GM12878 (cell line): ENCODE results near the gene EFCAB8. TPM values are rescaled to one million over a fixed set of nuclear protein-coding genes. Genes with fewer than 3 reads are reported as not detected.

Experiments used
- ATAC-seq: fragments of 200-7000 bp; cut with Tn5 transposase; 3 replicates; pipeline ENCODE4 v1.9.1; 2020; ENCODE audit warnings: mild to moderate bottlenecking, moderate library complexity
- BruUV-seq: library from RNA; stranded (reverse); fragments of 400-500 nt; replicated peaks from 2 replicates; lab custom pipeline; 2021; lab: Mats Ljungman, UMichigan
- CTCF ChIA-PET: fragments of 300-600 bp; sonication (Branson Sonifier 250); formaldehyde crosslinking; extraction: SDS; loops from one replicate; lab custom pipeline; 2021; ENCODE audit warnings: inconsistent platforms; lab: Yijun Ruan, JAX
- POLR2A ChIA-PET: fragments of 350-600 bp; formaldehyde crosslinking; extraction: SDS; loops from one replicate; lab custom pipeline; 2021; ENCODE audit warnings: inconsistent platforms; lab: Charles Lee
- RAD21 ChIA-PET: fragments of 300-600 bp; sonication (Branson Sonifier 250); formaldehyde crosslinking; loops from one replicate; lab custom pipeline; 2023; ENCODE audit warnings: antibody characterized with exemption; ENCODE audit not compliant: unreplicated experiment; lab: Charles Lee
- SMC1A ChIA-PET: fragments of 300-600 bp; sonication (Branson Sonifier 250); formaldehyde crosslinking; loops from one replicate; lab custom pipeline; 2023; ENCODE audit not compliant: unreplicated experiment, uncharacterized antibody; lab: Charles Lee
- DNase-seq: peaks from one replicate; pipeline ENCODE4 v3.0.0-alpha.2; 2011; ENCODE audit warnings: low read depth, low spot score
- FAIRE-seq: peaks from 3 replicates; lab custom pipeline; 2011; peaks lifted over from hg19 to GRCh38; lab: Jason Lieb, UNC
- H2AFZ ChIP-seq: 2 replicates; pipeline ENCODE4 v1.6.0; 2011; ENCODE audit warnings: low read depth, low read length, control low read depth; ENCODE audit not compliant: control insufficient read depth
- H3K27ac ChIP-seq: 2 replicates; pipeline ENCODE4 v1.5.1; 2011; ENCODE audit warnings: control low read depth; ENCODE audit not compliant: control insufficient read depth, insufficient read depth
- H3K27me3 ChIP-seq, 2 experiments: replicated peaks in 1 of 2; 2 replicates each; pipeline versions ENCODE4 v1.6.0 to v1.6.1; 2011; ENCODE audit warnings: low read length in 1 of 2; ENCODE audit not compliant: control insufficient read depth in 2 of 2, insufficient read depth in 2 of 2
- H3K36me3 ChIP-seq, 2 experiments: 2 replicates each; pipeline ENCODE4 v1.5.1; 2011; ENCODE audit warnings: low read length in 1 of 2; ENCODE audit not compliant: control insufficient read depth in 2 of 2, insufficient read depth in 2 of 2
- H3K4me1 ChIP-seq: 2 replicates; pipeline ENCODE4 v1.6.1; 2011; ENCODE audit warnings: mild to moderate bottlenecking, low read length, moderate library complexity, mixed read lengths; ENCODE audit not compliant: control insufficient read depth, insufficient read depth
- H3K4me2 ChIP-seq: 2 replicates; pipeline ENCODE4 v1.6.0; 2011; ENCODE audit warnings: control low read depth; ENCODE audit not compliant: control insufficient read depth, insufficient read depth
- H3K4me3 ChIP-seq: fragments of 200-600 bp; sonication (generic); 2 replicates; pipeline ENCODE4 v1.5.1; 2016
- H3K79me2 ChIP-seq: 2 replicates; pipeline ENCODE4 v1.6.0; 2011; ENCODE audit warnings: low read length; ENCODE audit not compliant: control insufficient read depth, insufficient read depth
- H3K9ac ChIP-seq: 2 replicates; pipeline ENCODE4 v1.8.0; 2011; ENCODE audit warnings: low read length, control low read depth, mixed read lengths; ENCODE audit not compliant: control insufficient read depth, insufficient read depth
- H3K9me3 ChIP-seq: replicated peaks from 3 replicates; pipeline ENCODE4 v1.5.1; 2011; ENCODE audit warnings: mild to moderate bottlenecking, low read length; ENCODE audit not compliant: control insufficient read depth, insufficient read depth
- H4K20me1 ChIP-seq: 2 replicates; pipeline ENCODE4 v1.6.0; 2011; ENCODE audit not compliant: control insufficient read depth, insufficient read depth
- ASH2L ChIP-seq: fragments of 300-600, 200-600 bp; sonication (generic); IDR thresholded peaks from 2 replicates; pipeline ENCODE4 v1.6.1; 2017; ENCODE audit warnings: low read depth, mild to moderate bottlenecking, borderline replicate concordance
- GABPA ChIP-seq: IDR thresholded peaks from 2 replicates; pipeline ENCODE4 v1.6.1; 2014; ENCODE audit warnings: antibody characterized with exemption, low read depth, mild to moderate bottlenecking, inconsistent platforms
- HDAC2 ChIP-seq: fragments of 200-600 bp; sonication (generic); IDR thresholded peaks from 2 replicates; pipeline ENCODE4 v1.6.1; 2017
- NFIC ChIP-seq: IDR thresholded peaks from 2 replicates; pipeline ENCODE4 v1.6.1; 2012; ENCODE audit warnings: low read depth, mild to moderate bottlenecking, inconsistent platforms, low read length, moderate library complexity
- NR2C1 ChIP-seq: fragments of 450-650 bp; IDR thresholded peaks from 2 replicates; pipeline ENCODE4 v1.6.1; 2017; ENCODE audit warnings: antibody characterized with exemption, mild to moderate bottlenecking, moderate library complexity
- POU2F2 ChIP-seq: IDR thresholded peaks from 3 replicates; pipeline ENCODE4 v1.6.1; 2011; ENCODE audit warnings: low read depth, mild to moderate bottlenecking, low read length, borderline replicate concordance
- SMC3 ChIP-seq: IDR thresholded peaks from 2 replicates; pipeline ENCODE4 v1.6.1; 2011; ENCODE audit warnings: low read length, improper control_type of control experiment, borderline replicate concordance
- STAT1 ChIP-seq: fragments of 450-650 bp; conservative IDR thresholded peaks from 2 replicates; pipeline ENCODE4 v1.6.1; 2014; ENCODE audit warnings: antibody characterized with exemption, mild to moderate bottlenecking
- ZNF384 ChIP-seq: IDR thresholded peaks from 2 replicates; pipeline ENCODE4 v1.6.1; 2012; ENCODE audit warnings: low read depth, mild to moderate bottlenecking, low read length, improper control_type of control experiment, borderline replicate concordance
- WGBS: methylation state at CpG from one replicate; pipeline ENCODE4 v1.1.6; 2016; ENCODE audit warnings: low lambda C conversion rate; ENCODE audit not compliant: insufficient replicate concordance, insufficient coverage; ENCODE audit errors: missing lambda C conversion rate; 5-methylcytosine and 5-hydroxymethylcytosine counted together
- in situ Hi-C: fragments of 300-500 bp; cut with MboI; formaldehyde crosslinking; loops from 9 replicates; pipeline ENCODE4 v1.14.3; 2018; ENCODE audit warnings: mixed read lengths
- intact Hi-C: fragments of 100-400 bp; cut with micrococcal nuclease; formaldehyde crosslinking; loops from one replicate; pipeline ENCODE4 v1.14.2; 2022; ENCODE audit not compliant: unreplicated experiment
- polyA plus RNA-seq, 11 experiments: library from polyadenylated mRNA; depleted of rRNA in 4 of 11; unstranded in 6 of 11; stranded (reverse) in 5 of 11; fragments of >200 nt; fragmentation: Nextera tagmentation in 4 of 11; fragmentation: Illumina TruSeq in 1 of 11; extraction: Ambion mirVana in 4 of 11; extraction: Trizol in 1 of 11; gene quantifications; 1 replicate in 1 of 11; 2 replicates in 10 of 11; pipeline versions ENCODE4 v1.2.1 to v1.2.3, GENCODE V29; 2011 to 2016; ENCODE audit warnings: inconsistent platforms in 2 of 11, missing spikeins in 2 of 11, low read depth in 1 of 11
- total RNA-seq, 4 experiments: library from RNA; depleted of rRNA in 3 of 4; stranded (reverse); fragments of >200 nt in 3 of 4; fragmentation: Illumina TruSeq in 1 of 4; extraction: Trizol in 1 of 4; gene quantifications; 2 replicates each; pipeline versions ENCODE4 v1.2.1 to v1.2.3, GENCODE V29; 2013 to 2021
- TF ChIP-seq, protein P1 (sequence below): IDR thresholded peaks from 2 replicates; pipeline ENCODE4 v1.6.1; 2012; ENCODE audit warnings: low read depth, low read length, improper control_type of control experiment
- TF ChIP-seq, protein P2 (sequence below): fragments of 450-650 bp; formaldehyde crosslinking; IDR thresholded peaks from 2 replicates; pipeline ENCODE4 v1.4.0; 2020; ENCODE audit warnings: mild to moderate bottlenecking, moderate library complexity
- TF ChIP-seq, protein P3 (sequence below): IDR thresholded peaks from 2 replicates; pipeline ENCODE4 v1.6.1; 2011; ENCODE audit warnings: low read depth, low read length, improper control_type of control experiment, borderline replicate concordance
- TF ChIP-seq, protein P4 (sequence below): fragments of 450-650 bp; conservative IDR thresholded peaks from 2 replicates; pipeline ENCODE4 v1.6.1; 2017; ENCODE audit warnings: mild to moderate bottlenecking, moderate library complexity

Gene EFCAB8
- total and polyA plus RNA-seq, 10 of the 15 experiments (the other 5 are each of a cell fraction or from before 2014, with no cell fraction given), result 0.04 to 0.18 (median 0.06) TPM; not detected in 4

DNA sequence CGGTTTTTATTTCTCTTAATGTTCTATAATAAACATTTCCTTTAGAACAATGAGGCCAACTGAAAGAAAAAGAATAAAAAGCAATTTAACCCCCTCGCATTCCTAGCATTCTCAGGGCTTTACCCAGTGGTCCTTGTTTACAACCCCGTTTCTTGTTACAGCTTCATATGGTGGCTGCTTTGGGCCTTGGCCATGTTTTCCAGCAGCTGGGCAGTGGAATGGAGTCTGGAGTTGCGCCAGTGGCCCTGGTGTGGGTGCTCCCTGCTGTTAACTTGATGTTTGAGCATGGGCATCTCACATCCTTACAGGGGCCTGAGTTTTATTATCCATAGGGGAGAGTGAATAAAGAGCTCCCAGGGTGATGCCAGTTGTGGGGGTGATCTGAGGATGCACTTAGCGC, 18.8 kb downstream of the EFCAB8 start:
- RAD21 ChIA-PET, result no interaction called here
- no peak for TF ChIP-seq POU2F2
- no peak for TF ChIP-seq HDAC2
- TF ChIP-seq ZNF384, result no peak
- TF ChIP-seq, protein P1, sequence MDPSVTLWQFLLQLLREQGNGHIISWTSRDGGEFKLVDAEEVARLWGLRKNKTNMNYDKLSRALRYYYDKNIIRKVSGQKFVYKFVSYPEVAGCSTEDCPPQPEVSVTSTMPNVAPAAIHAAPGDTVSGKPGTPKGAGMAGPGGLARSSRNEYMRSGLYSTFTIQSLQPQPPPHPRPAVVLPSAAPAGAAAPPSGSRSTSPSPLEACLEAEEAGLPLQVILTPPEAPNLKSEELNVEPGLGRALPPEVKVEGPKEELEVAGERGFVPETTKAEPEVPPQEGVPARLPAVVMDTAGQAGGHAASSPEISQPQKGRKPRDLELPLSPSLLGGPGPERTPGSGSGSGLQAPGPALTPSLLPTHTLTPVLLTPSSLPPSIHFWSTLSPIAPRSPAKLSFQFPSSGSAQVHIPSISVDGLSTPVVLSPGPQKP, result no peak
- TF ChIP-seq NFIC, result no peak
- no peak for TF ChIP-seq NR2C1
- TF ChIP-seq, protein P2, sequence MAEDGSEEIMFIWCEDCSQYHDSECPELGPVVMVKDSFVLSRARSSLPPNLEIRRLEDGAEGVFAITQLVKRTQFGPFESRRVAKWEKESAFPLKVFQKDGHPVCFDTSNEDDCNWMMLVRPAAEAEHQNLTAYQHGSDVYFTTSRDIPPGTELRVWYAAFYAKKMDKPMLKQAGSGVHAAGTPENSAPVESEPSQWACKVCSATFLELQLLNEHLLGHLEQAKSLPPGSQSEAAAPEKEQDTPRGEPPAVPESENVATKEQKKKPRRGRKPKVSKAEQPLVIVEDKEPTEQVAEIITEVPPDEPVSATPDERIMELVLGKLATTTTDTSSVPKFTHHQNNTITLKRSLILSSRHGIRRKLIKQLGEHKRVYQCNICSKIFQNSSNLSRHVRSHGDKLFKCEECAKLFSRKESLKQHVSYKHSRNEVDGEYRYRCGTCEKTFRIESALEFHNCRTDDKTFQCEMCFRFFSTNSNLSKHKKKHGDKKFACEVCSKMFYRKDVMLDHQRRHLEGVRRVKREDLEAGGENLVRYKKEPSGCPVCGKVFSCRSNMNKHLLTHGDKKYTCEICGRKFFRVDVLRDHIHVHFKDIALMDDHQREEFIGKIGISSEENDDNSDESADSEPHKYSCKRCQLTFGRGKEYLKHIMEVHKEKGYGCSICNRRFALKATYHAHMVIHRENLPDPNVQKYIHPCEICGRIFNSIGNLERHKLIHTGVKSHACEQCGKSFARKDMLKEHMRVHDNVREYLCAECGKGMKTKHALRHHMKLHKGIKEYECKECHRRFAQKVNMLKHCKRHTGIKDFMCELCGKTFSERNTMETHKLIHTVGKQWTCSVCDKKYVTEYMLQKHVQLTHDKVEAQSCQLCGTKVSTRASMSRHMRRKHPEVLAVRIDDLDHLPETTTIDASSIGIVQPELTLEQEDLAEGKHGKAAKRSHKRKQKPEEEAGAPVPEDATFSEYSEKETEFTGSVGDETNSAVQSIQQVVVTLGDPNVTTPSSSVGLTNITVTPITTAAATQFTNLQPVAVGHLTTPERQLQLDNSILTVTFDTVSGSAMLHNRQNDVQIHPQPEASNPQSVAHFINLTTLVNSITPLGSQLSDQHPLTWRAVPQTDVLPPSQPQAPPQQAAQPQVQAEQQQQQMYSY (CRISPR knock-in tag), result no peak
- no peak for TF ChIP-seq SMC3
- TF ChIP-seq, protein P3, sequence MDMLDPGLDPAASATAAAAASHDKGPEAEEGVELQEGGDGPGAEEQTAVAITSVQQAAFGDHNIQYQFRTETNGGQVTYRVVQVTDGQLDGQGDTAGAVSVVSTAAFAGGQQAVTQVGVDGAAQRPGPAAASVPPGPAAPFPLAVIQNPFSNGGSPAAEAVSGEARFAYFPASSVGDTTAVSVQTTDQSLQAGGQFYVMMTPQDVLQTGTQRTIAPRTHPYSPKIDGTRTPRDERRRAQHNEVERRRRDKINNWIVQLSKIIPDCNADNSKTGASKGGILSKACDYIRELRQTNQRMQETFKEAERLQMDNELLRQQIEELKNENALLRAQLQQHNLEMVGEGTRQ, result no peak
- TF ChIP-seq, protein P4, sequence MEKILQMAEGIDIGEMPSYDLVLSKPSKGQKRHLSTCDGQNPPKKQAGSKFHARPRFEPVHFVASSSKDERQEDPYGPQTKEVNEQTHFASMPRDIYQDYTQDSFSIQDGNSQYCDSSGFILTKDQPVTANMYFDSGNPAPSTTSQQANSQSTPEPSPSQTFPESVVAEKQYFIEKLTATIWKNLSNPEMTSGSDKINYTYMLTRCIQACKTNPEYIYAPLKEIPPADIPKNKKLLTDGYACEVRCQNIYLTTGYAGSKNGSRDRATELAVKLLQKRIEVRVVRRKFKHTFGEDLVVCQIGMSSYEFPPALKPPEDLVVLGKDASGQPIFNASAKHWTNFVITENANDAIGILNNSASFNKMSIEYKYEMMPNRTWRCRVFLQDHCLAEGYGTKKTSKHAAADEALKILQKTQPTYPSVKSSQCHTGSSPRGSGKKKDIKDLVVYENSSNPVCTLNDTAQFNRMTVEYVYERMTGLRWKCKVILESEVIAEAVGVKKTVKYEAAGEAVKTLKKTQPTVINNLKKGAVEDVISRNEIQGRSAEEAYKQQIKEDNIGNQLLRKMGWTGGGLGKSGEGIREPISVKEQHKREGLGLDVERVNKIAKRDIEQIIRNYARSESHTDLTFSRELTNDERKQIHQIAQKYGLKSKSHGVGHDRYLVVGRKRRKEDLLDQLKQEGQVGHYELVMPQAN, result no peak
- TF ChIP-seq ASH2L, result no peak
- no peak for TF ChIP-seq GABPA
- TF ChIP-seq STAT1, result no peak
- intact Hi-C loops (no loop called here), in situ Hi-C loops (no loop called here)
- CTCF ChIA-PET, result no interaction called here
- Histone ChIP-seq H3K27me3 (no peaks in the 10 kb centered on the region), H3K4me1 (no peaks in the 10 kb centered on the region), H3K9ac (no peak overlapping the region), H4K20me1 (no peaks in the 10 kb centered on the region), H2AFZ (no peak overlapping the region), H3K4me3 (no peak overlapping the region), H3K9me3 (no peaks in the 10 kb centered on the region), H3K4me2 (no peak overlapping the region), H3K36me3 (no peaks in the 10 kb centered on the region), H3K27ac (no peak overlapping the region), H3K79me2 (no peaks in the 10 kb centered on the region)
- SMC1A ChIA-PET, result no interaction called here
- no TSS peak for BruUV-seq
- POLR2A ChIA-PET, result no interaction called here
- DNase-seq, result no peak
- WGBS, result 64% methylated on average over 5 of the region's 5 CpGs
- FAIRE-seq, result no peak
- no peak for ATAC-seq
